CD14-positive monocyte (primary cell): Measurements from ENCODE around the gene PUM1. TPM values are rescaled to one million over a fixed set of nuclear protein-coding genes. Genes with fewer than 3 reads are reported as not detected.
A peak's percentile ranks its signal among the peaks of the same experiment; 100 is the strongest.

ENCODE experiments used
- DNase-seq, 3 donors: peaks; one replicate each; pipeline ENCODE4 v3.0.0-alpha.2; 2011 to 2022
- H2AFZ ChIP-seq: 2 replicates; pipeline ENCODE4 v1.6.0; 2012; ENCODE audit warnings: mild to moderate bottlenecking, low read depth, low read length, inconsistent platforms; ENCODE audit not compliant: insufficient read depth, poor library complexity, severe bottlenecking
- H3K27ac ChIP-seq, 2 donors: 1 replicate in 1 of 2; 2 replicates in 1 of 2; pipeline ENCODE4 v1.5.1; 2012 to 2013; ENCODE audit warnings: low read length in 2 of 2, control low read depth in 1 of 2, inconsistent platforms in 1 of 2, low read depth in 1 of 2, mild to moderate bottlenecking in 1 of 2
- H3K27me3 ChIP-seq, 2 donors: one replicate each; pipeline versions ENCODE4 v1.6.0 to v1.6.1; 2011 to 2013; ENCODE audit warnings: low read length in 2 of 2; ENCODE audit not compliant: control insufficient read depth in 2 of 2, insufficient read depth in 2 of 2
- H3K36me3 ChIP-seq, 2 donors: replicated peaks in 1 of 2; 1 replicate in 1 of 2; 2 replicates in 1 of 2; pipeline versions ENCODE4 v1.5.1 to v1.6.1; 2012 to 2013; ENCODE audit warnings: low read length in 2 of 2, control low read depth in 1 of 2, inconsistent platforms in 1 of 2, mild to moderate bottlenecking in 1 of 2; ENCODE audit not compliant: insufficient read depth in 2 of 2, control insufficient read depth in 1 of 2
- H3K4me1 ChIP-seq, 2 donors: 1 replicate in 1 of 2; 2 replicates in 1 of 2; pipeline versions ENCODE4 v1.5.1 to v1.6.1; 2012 to 2013; ENCODE audit warnings: low read length in 2 of 2, control low read depth in 1 of 2, inconsistent platforms in 1 of 2, mild to moderate bottlenecking in 1 of 2, moderate library complexity in 1 of 2; ENCODE audit not compliant: insufficient read depth in 2 of 2, control insufficient read depth in 1 of 2
- H3K4me2 ChIP-seq: replicated peaks from 2 replicates; pipeline ENCODE3; 2012; ENCODE audit warnings: low read length, moderate library complexity, mild to moderate bottlenecking; ENCODE audit not compliant: poor library complexity, severe bottlenecking; ENCODE audit errors: extremely low read depth
- H3K4me3 ChIP-seq, 3 experiments: fragments of 200-600 bp in 1 of 3; sonication (generic) in 1 of 3; replicated peaks in 1 of 3; 1 replicate in 2 of 3; 2 replicates in 1 of 3; pipeline ENCODE4 v1.5.1; 2011 to 2013; ENCODE audit warnings: low read length in 3 of 3, mild to moderate bottlenecking in 3 of 3, control low read depth in 2 of 3, low read depth in 2 of 3, inconsistent platforms in 1 of 3, moderate library complexity in 1 of 3
- H3K79me2 ChIP-seq: 2 replicates; pipeline ENCODE4 v1.6.0; 2012; ENCODE audit warnings: mild to moderate bottlenecking, control low read depth, inconsistent platforms, low read length, moderate library complexity; ENCODE audit not compliant: insufficient read depth
- H3K9ac ChIP-seq: 2 replicates; pipeline ENCODE4 v1.6.0; 2017; ENCODE audit warnings: low read length, mild to moderate bottlenecking; ENCODE audit not compliant: insufficient read depth, poor library complexity, severe bottlenecking
- H3K9me3 ChIP-seq, 2 donors: replicated peaks in 1 of 2; 1 replicate in 1 of 2; 2 replicates in 1 of 2; pipeline versions ENCODE4 v1.5.1 to v1.6.1; 2012 to 2013; ENCODE audit warnings: low read length in 2 of 2, control low read depth in 1 of 2; ENCODE audit not compliant: control insufficient read depth in 1 of 2, insufficient read depth in 1 of 2
- H4K20me1 ChIP-seq: 2 replicates; pipeline ENCODE4 v1.6.0; 2012; ENCODE audit warnings: mild to moderate bottlenecking, low read length, control low read depth, moderate library complexity; ENCODE audit not compliant: insufficient read depth
- H3K27ac Mint-ChIP-seq, 7 donors: one replicate each; pipeline ENCODE4 v1.8.0; 2020; ENCODE audit warnings: mild to moderate bottlenecking in 7 of 7, mixed read lengths in 7 of 7, moderate library complexity in 6 of 7, inconsistent platforms in 2 of 7
- H3K27me3 Mint-ChIP-seq, 3 donors: one replicate each; pipeline ENCODE4 v1.8.0; 2021 to 2022; ENCODE audit warnings: low read depth in 3 of 3, mild to moderate bottlenecking in 3 of 3, mixed read lengths in 3 of 3, moderate library complexity in 3 of 3, inconsistent platforms in 1 of 3
- H3K36me3 Mint-ChIP-seq, 2 donors: one replicate each; pipeline ENCODE4 v1.8.0; 2020; ENCODE audit warnings: mixed read lengths in 2 of 2, inconsistent platforms in 1 of 2, mild to moderate bottlenecking in 1 of 2
- H3K4me1 Mint-ChIP-seq: one replicate; pipeline ENCODE4 v1.8.0; 2020; ENCODE audit warnings: mild to moderate bottlenecking, mixed read lengths
- H3K4me3 Mint-ChIP-seq, 2 donors: one replicate each; pipeline ENCODE4 v1.8.0; 2020; ENCODE audit warnings: mild to moderate bottlenecking in 2 of 2, mixed read lengths in 2 of 2, moderate library complexity in 1 of 2
- H3K9me3 Mint-ChIP-seq, 7 donors: one replicate each; pipeline ENCODE4 v1.8.0; 2020 to 2022; ENCODE audit warnings: mixed read lengths in 7 of 7, mild to moderate bottlenecking in 6 of 7, moderate library complexity in 6 of 7, inconsistent platforms in 2 of 7
- WGBS: methylation state at CpG from one replicate; pipeline ENCODE4 v1.1.5; 2013; ENCODE audit warnings: missing lambda C conversion rate; ENCODE audit not compliant: insufficient coverage; 5-methylcytosine and 5-hydroxymethylcytosine counted together
- intact Hi-C, 2 donors: fragments of 100-400 bp; cut with micrococcal nuclease; formaldehyde crosslinking; loops; one replicate each; pipeline versions ENCODE4 v1.15.0 to v1.15.1; 2023
- polyA plus RNA-seq, 3 donors: library from polyadenylated mRNA; depleted of rRNA in 1 of 3; unstranded in 2 of 3; stranded (reverse) in 1 of 3; fragments of 300-500 nt in 2 of 3; fragments of >200 nt in 1 of 3; fragmentation: Illumina TruSeq in 2 of 3; gene quantifications; 1 replicate in 2 of 3; 2 replicates in 1 of 3; pipeline ENCODE4 v1.2.3, GENCODE V29; 2012 to 2021
- TF ChIP-seq, protein P1 (sequence below): fragments of 200-600 bp; IDR thresholded peaks from one replicate; pipeline ENCODE4 v1.8.0; 2022; ENCODE audit warnings: antibody characterized with exemption, mild to moderate bottlenecking

Gene PUM1
- polyA plus RNA-seq, 3 donors, result 55.0 to 86.1 (median 62.4) TPM

- peaks cover 0 to 2% (median 0%) of the 10 kb centered on the region in 3 donors for H3K27me3 Mint-ChIP-seq
- H3K9me3 ChIP-seq, result no peaks in the 10 kb centered on the region
- TF ChIP-seq, protein P1, sequence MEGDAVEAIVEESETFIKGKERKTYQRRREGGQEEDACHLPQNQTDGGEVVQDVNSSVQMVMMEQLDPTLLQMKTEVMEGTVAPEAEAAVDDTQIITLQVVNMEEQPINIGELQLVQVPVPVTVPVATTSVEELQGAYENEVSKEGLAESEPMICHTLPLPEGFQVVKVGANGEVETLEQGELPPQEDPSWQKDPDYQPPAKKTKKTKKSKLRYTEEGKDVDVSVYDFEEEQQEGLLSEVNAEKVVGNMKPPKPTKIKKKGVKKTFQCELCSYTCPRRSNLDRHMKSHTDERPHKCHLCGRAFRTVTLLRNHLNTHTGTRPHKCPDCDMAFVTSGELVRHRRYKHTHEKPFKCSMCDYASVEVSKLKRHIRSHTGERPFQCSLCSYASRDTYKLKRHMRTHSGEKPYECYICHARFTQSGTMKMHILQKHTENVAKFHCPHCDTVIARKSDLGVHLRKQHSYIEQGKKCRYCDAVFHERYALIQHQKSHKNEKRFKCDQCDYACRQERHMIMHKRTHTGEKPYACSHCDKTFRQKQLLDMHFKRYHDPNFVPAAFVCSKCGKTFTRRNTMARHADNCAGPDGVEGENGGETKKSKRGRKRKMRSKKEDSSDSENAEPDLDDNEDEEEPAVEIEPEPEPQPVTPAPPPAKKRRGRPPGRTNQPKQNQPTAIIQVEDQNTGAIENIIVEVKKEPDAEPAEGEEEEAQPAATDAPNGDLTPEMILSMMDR, result peak; percentile 21
Measured at GRCh38 chr1:30977105-30977504, 88.4 kb downstream of the PUM1 start.

GRCh38 chr1:30976143-30976542 lies 89.4 kb downstream of the PUM1 start:
- H3K4me2 ChIP-seq, result peak overlapping the region; percentile 16
- H3K9me3 ChIP-seq, result no peaks in the 10 kb centered on the region
- Mint-ChIP-seq H3K4me3 (peak overlapping the region in 1 of 2 donors; percentile 31), H3K9me3 (no peaks in the 10 kb centered on the region), H3K36me3 (peaks cover 50 to 64% of the 10 kb centered on the region in 2 donors), H3K27me3 (peaks cover 0 to 2% (median 0%) of the 10 kb centered on the region in 3 donors), H3K4me1 (peaks cover 39% of the 10 kb centered on the region), H3K27ac (peak overlapping the region; percentile 68 to 90 (median 82))
- WGBS, result no CpG with 5 or more reads among the region's 2 CpGs
- no peak overlapping the region for H3K9ac ChIP-seq
- H3K27ac ChIP-seq, result peak overlapping the region; percentile 53 to 64
- peaks cover 32% of the 10 kb centered on the region for H4K20me1 ChIP-seq
- intact Hi-C loops, result no loop called here
- TF ChIP-seq, protein P1, result no peak
- H3K4me1 ChIP-seq, result peaks cover 33 to 34% of the 10 kb centered on the region in 2 donors
- H2AFZ ChIP-seq, result no peak overlapping the region
- peak; percentile 21 to 35 (median 24) for DNase-seq
- H3K79me2 ChIP-seq, result peaks cover 79% of the 10 kb centered on the region
- H3K4me3 ChIP-seq, result no peak overlapping the region
- H3K27me3 ChIP-seq, result no peaks in the 10 kb centered on the region
- H3K36me3 ChIP-seq, result peaks cover 50 to 69% of the 10 kb centered on the region in 2 donors

More at GRCh38 chr1:30977105-30977504, 88.4 kb downstream of the PUM1 start:
- Histone ChIP-seq H3K4me1 (peaks cover 28 to 31% of the 10 kb centered on the region in 2 donors), H3K79me2 (peaks cover 89% of the 10 kb centered on the region), H3K9ac (no peak overlapping the region), H3K4me3 (no peak overlapping the region), H2AFZ (no peak overlapping the region), H3K27me3 (no peaks in the 10 kb centered on the region), H3K36me3 (peaks cover 50 to 71% of the 10 kb centered on the region in 2 donors), H3K4me2 (no peak overlapping the region), H4K20me1 (peaks cover 31% of the 10 kb centered on the region), H3K27ac (peak overlapping the region in 1 of 2 donors; percentile 64)
- DNase-seq, result no peak
- intact Hi-C loops, result no loop called here
- Mint-ChIP-seq H3K4me1 (peaks cover 39% of the 10 kb centered on the region), H3K27ac (peak overlapping the region in 5 of 7 donors; percentile 21 to 90 (median 77)), H3K4me3 (no peak overlapping the region), H3K36me3 (peaks cover 54 to 68% of the 10 kb centered on the region in 2 donors), H3K9me3 (no peaks in the 10 kb centered on the region)
- WGBS, result 92% methylated on average over 4 of the region's 5 CpGs
